SK-N-MC (cell line): ENCODE measurements around the gene NPIPA7.
"Not testable (repeated sequence)": the region's sequence is repeated elsewhere in the genome, so short reads cannot be mapped to it uniquely, and the experiment has no call there.

Experiments
- EZH2 ChIP-seq: fragments of 200-600 bp; sonication (generic); IDR thresholded peaks from one replicate; pipeline ENCODE4 v1.6.1; 2017; ENCODE audit warnings: antibody characterized with exemption
- FOXP2 ChIP-seq: optimal IDR thresholded peaks from 2 replicates; pipeline ENCODE3; 2011; ENCODE audit warnings: mild to moderate bottlenecking, moderate library complexity; ENCODE audit not compliant: insufficient read depth; ENCODE audit errors: extremely low read length, control extremely low read depth
- POLR2AphosphoS5 ChIP-seq: IDR thresholded peaks from 2 replicates; pipeline ENCODE4 v1.6.1; 2012; ENCODE audit warnings: mild to moderate bottlenecking, low read depth, low read length, borderline replicate concordance

- TF ChIP-seq POLR2AphosphoS5, FOXP2, EZH2: not testable (repeated sequence)
Measured at GRCh38 chr16:16364701-16365100, 14.2 kb upstream of the NPIPA7 start.
